ENCODE measurements around the gene UBE2H.
A peak's percentile ranks its signal among the peaks of the same experiment; 100 is the strongest.
"Not testable (repeated sequence)": the region's sequence is repeated elsewhere in the genome, so short reads cannot be mapped to it uniquely, and the experiment has no call there.

UBE2H gene

DNA sequence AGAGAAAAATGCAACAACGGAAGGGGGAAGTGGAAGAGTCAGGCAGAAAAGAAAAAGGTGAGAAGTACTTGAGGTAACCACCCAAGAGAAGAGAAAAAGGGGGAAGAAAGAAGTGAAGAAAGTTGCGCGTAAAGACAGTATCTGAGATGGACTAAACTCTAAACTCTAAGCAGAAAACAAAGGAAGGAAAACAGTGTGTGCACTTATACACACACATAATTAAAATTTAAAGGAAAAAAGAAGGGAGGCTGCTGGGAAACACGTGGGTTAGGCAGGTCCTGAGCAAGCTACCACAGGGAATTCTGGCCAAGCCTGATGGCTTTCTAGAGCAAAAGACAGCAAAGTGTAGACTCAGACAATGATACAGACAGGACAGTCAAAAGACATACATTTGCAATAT is 78.0 kb downstream of the UBE2H start:
- DNase-seq (ENCODE audit: low read depth, low spot score): no peak

DNA sequence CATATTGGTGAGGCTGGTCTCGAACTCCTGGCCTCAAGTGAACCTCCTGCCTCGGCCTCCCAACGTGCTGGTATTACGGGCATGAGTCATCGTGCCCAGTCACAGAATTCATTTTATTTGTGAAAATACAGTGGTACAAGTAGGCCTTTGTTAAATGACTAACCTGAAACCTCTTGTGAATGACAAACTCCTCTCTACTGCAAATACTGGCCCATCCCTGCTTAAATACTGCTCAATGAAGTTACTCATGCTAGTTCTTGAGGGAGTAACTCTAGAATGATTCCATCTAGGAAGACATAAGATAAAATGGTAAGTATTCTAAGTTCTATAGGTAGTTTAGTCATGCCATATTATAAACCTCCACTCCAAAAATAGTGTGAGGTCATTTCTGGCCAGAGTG is 80.7 kb downstream of the UBE2H start:
- no peak for DNase-seq (ENCODE audit: low read depth, low spot score)

DNA sequence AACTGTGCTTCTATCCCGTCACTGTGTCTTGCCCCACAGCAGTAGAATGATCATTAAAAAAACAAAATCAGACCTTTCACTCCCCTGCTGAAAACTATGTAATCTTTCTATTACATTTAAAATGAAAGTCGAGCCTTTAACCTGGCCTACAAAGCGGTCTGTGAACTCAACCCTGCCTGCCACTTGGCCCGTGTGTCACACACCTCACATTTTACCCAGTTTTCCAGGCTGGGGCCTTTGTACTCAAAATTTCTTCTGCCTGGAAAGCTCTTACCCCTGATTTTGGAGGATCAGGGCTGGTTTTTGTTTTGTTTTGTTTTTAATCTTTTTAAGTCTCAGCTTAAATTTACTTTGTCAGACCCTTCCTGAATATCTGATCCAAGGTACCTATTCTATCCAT is 82.1 kb downstream of the UBE2H start:
- DNase-seq (ENCODE audit: low read depth, low spot score): no peak

GRCh38 chr7:129866251-129866650 is 86.5 kb downstream of the UBE2H start:
- no peak for DNase-seq (ENCODE audit: low read depth, low spot score)

GRCh38 chr7:129865925-129866201 is 86.9 kb downstream of the UBE2H start:
- no peak for DNase-seq (ENCODE audit: low read depth, low spot score)

DNA sequence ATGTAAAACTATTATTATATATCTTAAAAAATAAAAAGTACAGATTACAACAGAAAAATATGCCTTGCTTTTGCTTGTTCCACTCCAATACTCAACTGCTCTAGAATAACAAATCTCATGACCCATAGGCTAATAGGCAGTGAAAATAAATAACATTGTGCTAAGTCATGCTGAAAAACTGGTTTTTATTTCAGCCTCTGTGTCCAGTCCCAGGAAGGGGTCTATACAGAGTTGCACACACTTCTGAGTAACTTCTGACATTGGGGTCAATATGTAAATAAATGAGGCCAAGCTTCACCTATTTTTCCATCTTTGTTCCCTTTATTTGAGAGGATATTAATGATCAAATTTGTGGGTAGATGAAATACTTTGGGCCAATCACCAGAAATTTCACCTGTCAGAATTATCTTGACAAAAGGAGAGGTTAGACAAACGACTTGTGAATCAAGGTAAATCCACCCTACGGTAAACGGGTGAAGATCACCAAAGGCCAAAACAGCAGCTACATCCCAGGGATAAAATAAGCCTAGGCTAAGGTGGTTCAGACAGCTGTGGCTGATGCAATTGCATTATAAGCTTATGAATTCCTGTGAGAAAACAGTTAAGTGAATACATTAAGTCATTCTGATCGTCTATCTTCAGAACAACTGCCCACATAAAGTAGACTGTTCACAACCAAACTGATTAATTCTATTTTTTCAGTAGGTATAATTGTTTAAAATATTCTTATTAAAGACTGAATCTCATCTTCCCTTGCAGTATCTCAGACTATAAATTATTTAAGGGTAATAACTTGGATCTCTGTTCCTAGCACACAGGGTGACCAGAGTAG is 87.5 kb downstream of the UBE2H start:
- DNase-seq (ENCODE audit: low read depth, low spot score): no peak

DNA sequence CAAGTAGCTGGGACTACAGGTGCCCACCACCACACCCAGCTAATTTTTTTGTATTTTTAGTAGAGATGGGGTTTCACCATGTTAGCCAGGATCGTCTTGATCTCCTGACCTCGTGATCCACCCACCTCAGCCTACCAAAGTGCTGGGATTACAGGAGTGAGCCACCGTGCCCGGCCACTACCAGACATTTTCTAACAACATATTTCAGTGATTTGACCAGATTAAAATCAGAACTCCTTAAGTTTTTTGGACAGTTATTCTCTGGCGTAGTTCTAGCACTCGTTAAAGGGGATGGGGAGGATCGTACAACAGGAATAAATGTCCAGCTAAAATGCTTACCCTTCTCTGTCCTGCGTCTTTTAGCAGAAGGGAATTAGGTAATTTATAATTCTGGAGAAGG is 88.1 kb downstream of the UBE2H start:
- DNase-seq (ENCODE audit: low read depth, low spot score): not testable (repeated sequence)

DNA sequence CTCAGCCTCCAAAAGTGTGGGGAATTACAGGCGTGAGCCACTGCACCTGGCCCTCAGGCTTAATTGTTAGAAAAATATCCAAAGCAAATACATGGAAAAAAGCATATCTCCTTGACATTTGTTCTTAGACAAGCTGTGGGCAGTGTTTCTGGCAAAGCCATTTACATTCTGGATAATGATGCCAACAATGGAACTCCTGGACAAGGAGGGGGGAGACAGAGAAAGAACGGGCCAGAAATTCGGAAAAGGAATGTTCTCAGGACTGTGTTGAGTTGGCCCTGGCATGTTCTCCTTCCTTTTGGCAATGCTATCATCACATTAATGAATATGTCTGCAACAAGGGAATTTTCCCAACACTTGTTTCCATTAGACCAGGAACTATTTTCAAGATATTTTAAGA is 88.7 kb downstream of the UBE2H start:
- peak; percentile 87 for DNase-seq (ENCODE audit: low read depth, low spot score)

DNA sequence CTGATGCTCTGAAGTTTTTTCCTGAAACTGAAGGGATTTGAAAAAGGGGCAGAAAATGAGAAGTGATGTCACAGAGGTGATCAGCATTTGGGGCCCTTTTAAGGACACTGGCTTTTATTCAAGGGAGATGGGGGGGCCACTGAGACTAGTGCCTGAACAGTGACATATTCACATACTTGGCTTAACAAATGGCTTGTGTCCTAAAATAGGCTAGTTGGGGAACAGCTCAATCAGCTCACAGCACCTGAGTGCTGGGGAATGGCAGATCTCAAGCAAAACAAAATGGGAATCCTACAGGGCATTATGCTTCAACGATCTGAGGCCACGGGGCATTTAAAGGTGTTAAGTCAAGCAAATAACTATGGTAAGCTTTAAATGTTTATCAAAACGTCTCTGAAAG is 90.1 kb downstream of the UBE2H start:
- DNase-seq (ENCODE audit: low read depth, low spot score): no peak

DNA sequence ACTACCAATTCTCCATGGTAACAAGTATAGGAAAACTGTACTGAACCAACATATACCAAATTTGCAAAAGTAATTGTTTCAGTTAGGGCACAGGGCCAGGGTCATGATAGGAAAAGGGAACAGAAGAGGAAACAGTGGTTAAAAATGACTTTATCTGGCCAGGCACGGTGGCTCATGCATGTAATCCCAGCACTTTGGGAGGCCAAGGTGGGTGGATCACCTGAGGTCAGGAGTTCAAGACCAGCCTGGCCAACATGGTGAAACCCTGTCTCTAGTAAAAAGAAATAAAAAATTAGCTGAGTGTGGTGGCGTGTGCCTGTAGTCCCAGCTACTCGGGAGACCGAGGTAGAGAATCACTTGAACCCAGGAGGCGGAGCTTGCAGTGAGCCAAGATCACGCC is 92.0 kb downstream of the UBE2H start:
- DNase-seq (ENCODE audit: low read depth, low spot score): not testable (repeated sequence)

DNA sequence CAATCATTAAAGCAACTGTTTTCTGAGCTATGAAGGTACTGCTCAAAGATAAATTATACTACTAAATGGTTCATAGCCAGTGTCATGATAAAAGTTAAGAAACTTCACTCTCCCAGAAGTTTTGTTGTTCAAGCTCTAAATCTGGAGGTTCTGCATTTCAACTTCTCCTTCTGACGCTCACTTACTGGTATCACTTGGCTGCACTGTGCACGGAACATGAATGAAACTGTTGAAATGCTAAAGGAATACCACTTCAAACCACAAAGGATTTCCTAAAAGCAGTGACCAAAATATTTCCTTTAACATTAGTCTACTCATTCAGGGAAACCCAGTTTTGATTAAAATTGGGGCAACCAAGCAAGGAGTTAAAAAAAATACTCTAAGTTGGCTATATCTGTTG is 93.6 kb downstream of the UBE2H start:
- DNase-seq (ENCODE audit: low read depth, low spot score): peak; percentile 67

GRCh38 chr7:129858490-129858889 is 94.3 kb downstream of the UBE2H start:
- DNase-seq (ENCODE audit: low read depth, low spot score): no peak

DNA sequence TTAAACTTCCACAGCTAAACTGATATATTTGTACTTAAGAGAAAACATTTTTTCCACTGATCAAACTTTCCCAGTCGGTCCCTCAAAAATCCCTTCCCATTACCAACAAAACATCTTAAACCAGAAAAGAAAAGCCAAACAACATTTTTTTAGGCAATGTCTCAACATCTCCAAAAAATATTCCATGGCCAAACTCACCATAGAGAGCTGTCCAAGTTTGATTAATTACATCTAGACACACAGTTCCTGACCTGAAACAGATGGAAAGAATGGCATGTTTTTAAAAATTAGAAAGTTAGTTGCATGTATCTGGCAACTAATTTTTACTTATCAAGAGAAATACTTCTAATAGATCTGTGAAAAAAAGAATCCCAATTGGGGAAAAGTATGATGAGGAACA is 95.4 kb downstream of the UBE2H start:
- no peak for DNase-seq (ENCODE audit: low read depth, low spot score)

- DNase-seq (ENCODE audit: low read depth, low spot score): no peak
These were observed 96.6 kb downstream of the UBE2H start for GRCh38 chr7:129855935-129856717.

- DNase-seq (ENCODE audit: low read depth, low spot score): peak; percentile 79
These were observed 97.5 kb downstream of the UBE2H start for GRCh38 chr7:129855234-129855673.

- no peak for DNase-seq (ENCODE audit: low read depth, low spot score)
These were observed 98.4 kb downstream of the UBE2H start for GRCh38 chr7:129854401-129854800.

- DNase-seq (ENCODE audit: low read depth, low spot score): peak; percentile 49
These were observed 99.0 kb downstream of the UBE2H start for GRCh38 chr7:129853661-129854268.

GRCh38 chr7:129851809-129852208 is 101.0 kb downstream of the UBE2H start:
- no peak for DNase-seq (ENCODE audit: low read depth, low spot score)

- DNase-seq (ENCODE audit: low read depth, low spot score): no peak
These were observed 101.6 kb downstream of the UBE2H start for GRCh38 chr7:129851174-129851573.

DNA sequence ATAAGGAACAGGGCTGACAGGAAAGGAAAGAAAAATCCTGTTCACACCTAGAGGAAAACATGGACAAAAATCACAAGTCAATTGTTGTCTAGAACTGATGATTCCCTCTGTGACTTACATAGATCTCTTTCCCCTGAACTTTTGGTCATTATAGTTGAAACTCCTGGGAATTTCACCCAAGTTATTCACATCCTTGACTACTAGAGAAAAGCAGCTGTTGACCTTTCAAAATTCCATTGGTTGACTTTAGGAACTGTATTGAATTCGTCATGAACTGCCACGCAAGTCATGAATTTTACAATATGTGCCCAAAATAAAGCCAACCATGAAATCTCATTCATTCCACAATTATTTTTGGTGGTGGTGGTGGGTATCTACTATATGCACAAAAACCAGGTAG is 104.3 kb downstream of the UBE2H start:
- no peak for DNase-seq (ENCODE audit: low read depth, low spot score)

DNA sequence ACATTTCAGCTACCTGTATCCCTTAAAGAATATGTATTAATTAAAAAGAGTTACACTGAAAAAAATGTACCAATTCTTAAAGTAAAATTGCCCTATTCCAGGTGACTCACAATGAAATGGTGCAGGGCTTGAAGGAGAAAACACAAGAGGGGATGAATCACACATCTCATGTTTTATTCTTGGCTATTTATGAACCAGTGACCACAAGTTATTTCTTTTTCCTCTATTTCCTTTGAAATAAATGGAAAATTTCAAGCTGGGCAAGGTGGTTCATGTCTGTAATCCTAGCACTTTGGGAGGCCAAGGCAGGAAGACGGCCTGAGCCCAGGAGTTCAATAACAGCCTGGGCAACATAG is 106.8 kb downstream of the UBE2H start:
- DNase-seq (ENCODE audit: low read depth, low spot score): peak; percentile 83

DNA sequence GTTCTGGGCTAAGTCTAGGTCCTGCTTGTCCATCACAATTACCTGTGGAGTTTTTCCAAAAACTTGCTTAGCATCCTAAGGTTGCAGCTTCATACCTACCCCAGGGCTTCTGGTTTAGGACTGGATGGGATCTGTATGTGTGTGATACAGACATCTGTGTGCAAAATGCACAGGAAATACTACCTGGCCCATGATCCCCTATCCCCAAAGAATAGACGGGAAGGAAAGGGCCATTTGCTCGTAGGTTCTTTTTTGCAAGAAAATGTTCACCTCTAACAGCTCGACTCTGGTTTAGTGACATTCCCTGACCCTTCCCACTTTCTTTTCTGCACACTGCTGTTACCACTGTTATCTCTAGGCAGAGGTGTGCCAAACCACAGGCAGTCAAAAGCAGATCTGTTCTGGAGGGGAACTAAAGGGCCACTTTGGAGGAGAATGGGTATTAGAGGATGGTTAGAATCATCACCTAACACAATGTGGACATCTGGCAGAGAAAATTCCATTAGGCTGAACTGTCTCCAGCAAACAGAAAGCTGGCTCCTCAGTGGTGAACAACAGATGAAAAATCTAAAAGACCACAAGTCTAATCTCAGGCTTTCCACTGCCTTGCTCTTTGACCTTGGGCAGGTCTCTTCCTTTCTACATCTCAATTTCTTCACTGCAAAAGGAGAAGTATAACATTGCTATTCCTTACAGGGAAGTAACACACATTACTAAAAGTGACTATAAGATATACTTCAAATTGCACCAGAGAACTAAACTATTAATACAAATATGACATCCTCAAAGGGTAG is 107.4 kb downstream of the UBE2H start:
- DNase-seq (ENCODE audit: low read depth, low spot score): peak; percentile 64

Measured in astrocyte of the hippocampus (primary cell).